NCI-H2227 (cell line): ENCODE data around the gene GBF1.
"Not testable (repeated sequence)": the region's sequence is repeated elsewhere in the genome, so short reads cannot be mapped to it uniquely, and the experiment has no call there.

ENCODE experiments used
- DNase-seq: peaks from one replicate; lab custom pipeline; 2025; ENCODE audit not compliant: unreplicated experiment; lab: John Stamatoyannopoulos, UW

Gene GBF1

GRCh38 chr10:102245082-102245931 lies at the start of gene GBF1:
TSS of gene GBF1 (plus strand) at chr10:102245532. CDS start at chr10:102258939, 13,407 bp downstream.
- DNase-seq = peak; percentile 99

DNA sequence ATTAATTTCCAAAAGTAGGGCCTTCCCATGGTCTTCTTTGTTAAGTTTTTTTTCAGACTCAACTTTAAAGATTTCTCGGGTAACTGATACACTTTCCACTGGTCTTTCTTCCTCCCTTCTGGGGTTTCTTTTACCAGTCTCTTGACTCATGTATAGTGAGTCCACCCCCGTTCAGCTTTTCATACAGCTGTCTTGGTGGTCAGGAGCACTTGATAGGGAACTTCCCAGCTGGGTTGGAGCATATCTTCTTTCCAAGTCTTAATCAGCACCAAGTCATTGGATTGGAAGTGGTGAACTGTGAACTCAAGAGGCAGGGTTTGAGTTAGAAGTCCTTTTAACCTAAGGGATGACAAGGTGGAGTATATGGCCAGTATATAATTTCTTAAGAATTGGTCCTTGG lies 48.4 kb upstream of the GBF1 start:
- DNase-seq = no peak

DNA sequence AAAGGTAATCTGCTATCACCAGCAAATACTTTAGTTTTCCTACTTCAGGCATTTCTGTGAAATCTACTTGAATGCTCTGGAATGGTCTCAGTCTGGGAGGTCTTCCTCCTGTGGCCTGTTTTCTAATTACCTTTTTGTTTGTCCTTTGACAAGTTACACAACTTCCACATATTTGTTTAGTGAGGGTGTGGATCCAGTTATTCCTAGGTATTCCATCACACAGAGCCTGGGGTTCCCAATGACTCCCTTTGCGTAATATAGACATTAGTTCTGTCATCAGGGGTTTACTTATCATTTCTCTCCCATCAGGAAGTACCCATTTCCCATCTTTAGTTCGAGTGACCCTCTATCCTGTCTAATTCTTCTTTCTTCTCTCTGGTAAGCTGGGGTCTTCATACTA lies 47.3 kb upstream of the GBF1 start:
- DNase-seq = no peak

DNA sequence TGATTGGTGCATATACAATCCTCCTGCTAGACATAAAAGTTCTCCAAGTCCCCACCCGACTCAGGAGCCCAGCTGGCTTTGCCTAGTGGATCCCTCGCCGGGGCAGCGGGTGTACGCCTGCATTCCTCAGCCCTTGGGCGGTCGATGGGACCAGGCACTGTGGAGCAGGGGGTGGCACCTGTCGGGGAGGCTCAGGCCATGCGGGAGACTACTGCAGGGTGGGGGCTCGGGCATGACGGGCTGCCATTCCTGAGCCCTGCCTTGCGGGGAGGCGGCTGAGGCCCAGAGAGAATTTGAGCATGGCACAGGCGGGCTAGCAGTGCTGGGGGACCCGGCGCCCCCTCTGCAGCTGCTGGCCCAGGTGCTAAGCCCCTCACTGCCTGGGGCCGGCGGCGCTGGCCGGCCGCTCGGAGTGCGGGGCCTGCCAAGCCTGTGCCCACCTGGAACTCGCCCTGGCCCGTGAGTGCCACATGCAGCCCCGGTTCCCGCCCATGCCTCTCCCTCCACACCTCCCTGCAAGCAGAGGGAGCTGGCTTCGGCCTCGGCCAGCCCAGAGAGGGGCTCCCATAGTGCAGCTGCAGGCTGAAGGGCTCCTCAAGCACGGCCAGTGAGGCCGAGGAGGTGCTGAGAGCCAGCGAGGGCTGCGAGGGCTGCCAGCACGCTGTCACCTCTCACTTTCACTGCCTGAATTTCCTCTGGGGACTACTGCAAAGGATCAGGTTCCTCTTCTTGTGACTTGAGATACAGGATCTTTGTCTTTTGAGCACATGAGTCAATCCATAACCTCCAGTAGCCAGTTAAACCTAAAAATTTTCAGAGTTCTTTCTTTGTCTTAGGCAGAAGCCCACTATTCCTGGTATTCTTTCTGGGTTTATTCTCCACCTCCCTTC lies 44.3 kb upstream of the GBF1 start:
- no peak for DNase-seq

DNA sequence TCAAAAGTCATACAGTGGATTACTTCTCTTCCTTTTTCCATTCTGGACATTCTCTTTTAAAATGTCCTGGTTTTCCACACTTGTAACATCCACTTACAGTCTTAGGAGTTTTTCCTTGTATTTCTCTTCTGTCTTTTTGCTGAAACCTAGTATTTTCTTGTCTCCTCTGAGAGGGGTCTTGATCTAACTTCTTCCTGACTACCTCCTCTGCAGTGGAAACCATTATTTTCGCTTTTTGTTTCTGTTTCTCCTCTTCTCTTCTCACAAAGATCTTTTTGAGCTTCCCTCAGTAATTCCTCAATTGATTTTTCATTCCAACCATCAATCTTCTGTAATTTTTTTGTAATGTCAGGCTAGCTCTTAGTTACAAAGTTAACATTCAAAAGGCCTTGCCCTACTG lies 42.9 kb upstream of the GBF1 start:
- no peak for DNase-seq

DNA sequence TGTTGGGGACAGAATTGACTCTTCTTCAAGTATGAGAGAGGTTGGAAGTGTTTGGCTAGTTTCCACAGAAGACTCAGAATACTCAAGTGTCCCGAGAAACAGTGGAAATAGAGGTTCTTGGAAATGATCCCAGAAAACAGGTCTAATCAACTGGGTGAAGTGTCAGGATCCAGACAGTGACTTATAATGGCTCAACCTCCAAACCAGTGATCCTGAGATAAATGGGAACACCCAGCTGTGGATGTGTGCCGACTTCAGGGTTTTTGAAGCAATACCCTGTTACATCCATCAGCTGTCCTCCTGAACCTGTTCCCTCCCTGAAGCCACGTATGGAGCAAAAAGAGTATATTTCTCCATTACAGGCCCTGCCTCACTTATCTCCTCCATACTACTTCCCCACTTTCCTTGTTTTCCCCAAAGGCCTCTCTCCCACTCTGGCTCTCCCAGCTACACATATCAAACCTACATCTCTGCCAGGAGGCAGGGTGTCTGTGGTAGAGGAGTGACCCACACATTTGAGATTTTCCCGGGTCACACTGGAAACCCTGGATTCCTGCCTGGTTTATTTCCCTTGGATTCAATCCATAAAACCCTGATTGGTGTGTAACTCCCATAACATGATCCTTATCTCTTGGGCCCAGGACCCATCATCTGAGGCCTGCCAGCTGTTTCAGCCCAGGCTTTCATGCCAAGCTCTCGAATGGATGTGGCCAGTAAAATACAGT lies 36.9 kb upstream of the GBF1 start:
- no peak for DNase-seq

- DNase-seq = no peak
These were observed 33.6 kb upstream of the GBF1 start for GRCh38 chr10:102211615-102212299.

- DNase-seq = not testable (repeated sequence)
These were observed 31.7 kb upstream of the GBF1 start for GRCh38 chr10:102213599-102213998.

GRCh38 chr10:102219370-102219769 lies 26.0 kb upstream of the GBF1 start:
- no peak for DNase-seq

GRCh38 chr10:102220612-102221011 lies 24.7 kb upstream of the GBF1 start:
- no peak for DNase-seq

GRCh38 chr10:102222797-102223196 lies 22.5 kb upstream of the GBF1 start:
- DNase-seq = no peak

GRCh38 chr10:102225646-102226541 lies 19.4 kb upstream of the GBF1 start, which contains the start of gene ELOVL3:
TSS of gene ELOVL3 (plus strand) at chr10:102226299. CDS start at chr10:102226549, 250 bp downstream.
- peak; percentile 94 for DNase-seq

GRCh38 chr10:102226542-102226870 lies 18.8 kb upstream of the GBF1 start:
- no peak for DNase-seq

GRCh38 chr10:102227050-102227449 lies 18.3 kb upstream of the GBF1 start:
- no peak for DNase-seq

DNA sequence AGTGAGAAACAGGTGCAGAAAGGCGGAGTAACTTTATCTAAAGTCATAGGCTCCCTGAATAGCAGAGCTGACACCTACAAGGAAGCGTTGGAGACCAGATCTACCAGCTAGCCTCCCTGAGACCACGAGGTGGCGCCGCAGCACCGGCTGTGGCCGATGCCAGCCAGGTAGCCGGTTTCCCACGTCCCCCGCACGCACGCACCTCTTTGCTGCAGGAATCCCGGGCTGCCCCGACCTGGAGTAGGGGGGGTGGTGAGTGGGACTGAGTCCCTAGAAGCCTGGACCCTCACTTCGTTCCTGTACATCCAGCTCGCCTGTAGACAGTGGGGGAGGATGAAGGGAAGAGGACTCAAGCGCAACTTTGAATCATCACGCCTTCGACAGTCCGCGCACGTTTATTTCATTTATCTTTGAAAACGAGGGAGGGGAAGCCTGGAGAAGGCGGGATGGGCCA lies 15.5 kb upstream of the GBF1 start:
- peak; percentile 84 for DNase-seq

GRCh38 chr10:102230264-102230860 lies 15.0 kb upstream of the GBF1 start:
- peak; percentile 76 for DNase-seq

GRCh38 chr10:102230861-102231356 lies 14.4 kb upstream of the GBF1 start:
- peak; percentile 69 for DNase-seq

- DNase-seq = peak; percentile 61
These were observed 13.7 kb upstream of the GBF1 start for GRCh38 chr10:102231357-102232318.
